Esophagus muscularis mucosa (tissue), 4 donors: ENCODE measurements around the gene HEYL. TPM values are rescaled to one million over a fixed set of nuclear protein-coding genes. Genes with fewer than 3 reads are reported as not detected.

Experiments used
- DNase-seq: peaks from one replicate; pipeline ENCODE4 v3.0.0-alpha.2; 2017; ENCODE audit errors: extremely low spot score
- H3K27ac ChIP-seq, 4 donors: fragments of 200-600 bp; sonication (generic); replicated peaks in 1 of 4; 1 replicate in 3 of 4; 2 replicates in 1 of 4; pipeline ENCODE4 v1.5.1; 2016 to 2019; ENCODE audit warnings: mild to moderate bottlenecking in 1 of 4
- H3K27me3 ChIP-seq, 4 donors: fragments of 200-600 bp; sonication (generic); one replicate each; pipeline versions ENCODE4 v1.5.1 to v1.6.0; 2016 to 2019
- H3K36me3 ChIP-seq, 4 donors: fragments of 200-600 bp; sonication (generic); one replicate each; pipeline ENCODE4 v1.5.1; 2016 to 2019
- H3K4me1 ChIP-seq, 4 donors: fragments of 200-600 bp; sonication (generic); one replicate each; pipeline ENCODE4 v1.5.1; 2016 to 2019
- H3K4me3 ChIP-seq, 4 donors: fragments of 200-600 bp; sonication (generic); 1 replicate in 2 of 4; 2 replicates in 2 of 4; pipeline ENCODE4 v1.5.1; 2016 to 2019; ENCODE audit warnings: mild to moderate bottlenecking in 4 of 4, moderate library complexity in 1 of 4
- H3K9me3 ChIP-seq, 4 donors: fragments of 200-600 bp; sonication (generic); 1 replicate in 3 of 4; 2 replicates in 1 of 4; pipeline ENCODE4 v1.5.1; 2016 to 2019
- CTCF ChIP-seq, 3 experiments: fragments of 200-600 bp in 2 of 3; fragments of 450-650 bp in 1 of 3; sonication (generic) in 2 of 3; IDR thresholded peaks; one replicate each; pipeline ENCODE4 v1.5.1; 2017 to 2019; ENCODE audit warnings: antibody characterized with exemption in 3 of 3, mild to moderate bottlenecking in 2 of 3, moderate library complexity in 1 of 3
- EP300 ChIP-seq: sonication (generic); formaldehyde crosslinking; IDR thresholded peaks from one replicate; pipeline ENCODE4 v1.6.1; 2017; ENCODE audit warnings: antibody characterized with exemption
- POLR2A ChIP-seq: fragments of 450-650 bp; IDR thresholded peaks from one replicate; pipeline ENCODE4 v1.6.1; 2017; ENCODE audit warnings: antibody characterized with exemption, moderate library complexity, mild to moderate bottlenecking, low read depth
- POLR2AphosphoS5 ChIP-seq, 2 donors: sonication (generic); formaldehyde crosslinking; IDR thresholded peaks; one replicate each; pipeline ENCODE4 v1.6.1; 2017; ENCODE audit warnings: antibody characterized with exemption in 2 of 2
- WGBS: methylation state at CpG from one replicate; pipeline ENCODE4 v1.1.5; 2018; 5-methylcytosine and 5-hydroxymethylcytosine counted together
- intact Hi-C: fragments of 100-400 bp; cut with DNase I; formaldehyde crosslinking; loops from one replicate; pipeline ENCODE4 v1.15.1; 2023
- total RNA-seq, 4 donors: library from RNA; depleted of rRNA; stranded (reverse); fragments of >200 nt; gene quantifications; one replicate each; pipeline versions ENCODE4 v1.1.0 to v1.2.1, GENCODE V29; 2016

HEYL gene
- total RNA-seq, 4 donors from 2014 or later: 5.6 to 8.8 (median 8.4) TPM

- TF ChIP-seq POLR2AphosphoS5 (IDR thresholded peaks at IDR 0.05) (no peak), EP300 (no peak), POLR2A (no peak), CTCF (IDR thresholded peaks at IDR 0.05) (no peak)
- 89% methylated on average over 14 of the region's 16 CpGs for WGBS
- Histone ChIP-seq H3K36me3 (peaks cover 0 to 38% (median 9%) of the 10 kb centered on the region in 4 donors), H3K27me3 (peaks cover 0 to 35% (median 3%) of the 10 kb centered on the region in 4 donors), H3K4me1 (peaks cover 4 to 29% (median 19%) of the 10 kb centered on the region in 4 donors), H3K9me3 (no peaks in the 10 kb centered on the region), H3K4me3 (peak overlapping the region in 1 of 4 donors; percentile 37), H3K27ac (peak overlapping the region in 1 of 4 donors; percentile 45)
- no peak for DNase-seq
- intact Hi-C loops: no loop called here
Observed at GRCh38 chr1:39631361-39632322, 7.8 kb downstream of the HEYL start.

GRCh38 chr1:39628807-39629350 is 10.6 kb downstream of the HEYL start:
- H3K27ac ChIP-seq: no peak overlapping the region
- H3K9me3 ChIP-seq: no peaks in the 10 kb centered on the region
- peaks cover 0 to 38% (median 10%) of the 10 kb centered on the region in 4 donors for H3K36me3 ChIP-seq
- intact Hi-C loops: no loop called here
- no peak for DNase-seq
- 97% methylated on average over 11 of the region's 11 CpGs for WGBS
- TF ChIP-seq CTCF (IDR thresholded peaks at IDR 0.05) (no peak), POLR2A (no peak), EP300 (no peak), POLR2AphosphoS5 (IDR thresholded peaks at IDR 0.05) (no peak)
- peaks cover 0 to 13% (median 3%) of the 10 kb centered on the region in 4 donors for H3K27me3 ChIP-seq
- peaks cover 18 to 45% (median 33%) of the 10 kb centered on the region in 4 donors for H3K4me1 ChIP-seq
- H3K4me3 ChIP-seq: no peak overlapping the region

- H3K36me3 ChIP-seq: peaks cover 0 to 34% (median 10%) of the 10 kb centered on the region in 4 donors
- WGBS: 92% methylated on average over 10 of the region's 16 CpGs
- peak overlapping the region; percentile 21 to 63 (median 60) for H3K27ac ChIP-seq
Observed at GRCh38 chr1:39626646-39627045, 12.8 kb downstream of the HEYL start.

More at GRCh38 chr1:39626646-39627045, 12.8 kb downstream of the HEYL start:
- no peak for DNase-seq
- H3K4me3 ChIP-seq: no peak overlapping the region
- intact Hi-C loops: no loop called here
- no peaks in the 10 kb centered on the region for H3K27me3 ChIP-seq
- H3K9me3 ChIP-seq: no peaks in the 10 kb centered on the region
- peaks cover 16 to 32% (median 29%) of the 10 kb centered on the region in 4 donors for H3K4me1 ChIP-seq
- TF ChIP-seq POLR2A (no peak), CTCF (IDR thresholded peaks at IDR 0.05) (no peak), POLR2AphosphoS5 (IDR thresholded peaks at IDR 0.05) (no peak), EP300 (no peak)
